Measurements from ENCODE around the gene RBM28.
"Not testable (repeated sequence)": the region's sequence is repeated elsewhere in the genome, so short reads cannot be mapped to it uniquely, and the experiment has no call there.

The RBM28 gene

DNA sequence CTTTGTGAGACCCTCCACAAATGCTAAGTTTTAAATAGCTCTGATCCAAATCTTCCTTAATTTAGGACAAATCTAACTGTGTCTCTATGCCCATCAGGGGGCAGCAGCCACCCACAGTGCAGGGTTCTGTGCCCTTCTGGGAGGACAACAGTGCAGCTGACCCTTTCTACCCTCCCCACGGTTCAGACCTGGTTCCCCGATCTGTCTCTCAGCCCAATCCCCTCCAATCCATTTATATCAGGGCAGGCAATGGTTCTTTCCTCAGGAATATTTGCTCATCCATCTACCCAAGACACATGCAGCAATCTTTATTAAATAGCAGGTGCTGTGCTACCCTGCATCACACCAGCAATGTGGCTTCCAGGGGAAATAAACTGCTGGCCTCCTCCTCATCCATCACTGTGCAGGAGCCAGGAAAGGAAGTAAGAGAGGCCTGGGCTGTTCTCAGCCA is 4.0 kb upstream of the RBM28 start:
- peak; percentile 17 to 60 for DNase-seq

DNA sequence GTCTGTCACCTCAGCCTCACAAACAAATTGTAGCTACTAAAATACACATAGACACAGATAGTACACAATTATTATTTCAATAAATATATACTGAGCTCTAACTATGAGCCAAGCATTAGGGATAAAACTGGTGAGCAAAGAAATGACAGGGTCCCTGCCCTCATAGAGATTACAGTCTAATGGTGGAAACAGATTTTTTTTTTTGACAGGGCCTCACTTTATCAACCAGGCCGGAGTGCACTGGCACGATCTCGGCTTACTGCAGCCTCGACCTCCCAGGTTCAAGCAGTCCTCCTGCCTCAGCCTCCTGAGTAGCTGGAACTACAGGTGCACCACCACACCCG is 695 bp upstream of the RBM28 start:
- no peak for DNase-seq

DNA sequence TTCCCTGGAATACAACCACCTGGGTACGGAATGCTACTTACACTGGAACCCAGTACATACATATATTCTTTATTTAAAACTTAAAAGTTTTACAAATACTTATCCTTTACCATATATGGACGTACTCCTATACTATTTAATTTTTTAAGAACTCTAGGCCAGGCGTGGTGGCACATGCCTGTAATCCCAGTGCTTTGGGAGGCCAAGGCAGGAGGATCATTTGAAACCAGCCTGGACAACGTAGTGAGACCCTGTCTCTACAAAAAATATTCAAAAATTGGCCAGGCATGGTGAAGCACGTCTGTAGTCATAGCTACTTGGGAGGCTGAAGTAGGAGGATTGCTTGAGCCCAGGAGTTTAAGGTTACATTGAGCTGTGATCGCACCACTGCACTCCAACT is 2.0 kb downstream of the RBM28 start:
- no peak for DNase-seq

DNA sequence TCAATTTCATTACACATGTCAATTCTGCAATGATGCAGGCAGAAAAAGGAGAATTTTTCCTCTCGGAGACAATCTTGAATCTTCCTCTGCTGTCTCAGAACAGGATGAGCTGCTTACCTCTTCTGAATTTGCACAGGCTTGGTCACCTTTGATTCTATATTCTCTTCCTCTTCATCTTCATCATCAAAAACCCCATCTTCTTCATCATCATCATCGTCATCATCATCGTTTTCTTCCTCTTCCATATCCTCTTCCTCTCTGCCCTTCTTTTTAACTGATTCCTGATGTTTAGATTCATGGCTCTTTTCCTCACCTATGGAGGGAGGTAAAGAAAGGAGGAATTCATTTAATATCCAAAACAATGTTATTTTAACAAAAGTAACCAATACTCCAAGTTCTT is 8.0 kb downstream of the RBM28 start:
- no peak for DNase-seq

- DNase-seq: no peak
Observed at GRCh38 chr7:128324368-128324680, 19.4 kb downstream of the RBM28 start.

DNA sequence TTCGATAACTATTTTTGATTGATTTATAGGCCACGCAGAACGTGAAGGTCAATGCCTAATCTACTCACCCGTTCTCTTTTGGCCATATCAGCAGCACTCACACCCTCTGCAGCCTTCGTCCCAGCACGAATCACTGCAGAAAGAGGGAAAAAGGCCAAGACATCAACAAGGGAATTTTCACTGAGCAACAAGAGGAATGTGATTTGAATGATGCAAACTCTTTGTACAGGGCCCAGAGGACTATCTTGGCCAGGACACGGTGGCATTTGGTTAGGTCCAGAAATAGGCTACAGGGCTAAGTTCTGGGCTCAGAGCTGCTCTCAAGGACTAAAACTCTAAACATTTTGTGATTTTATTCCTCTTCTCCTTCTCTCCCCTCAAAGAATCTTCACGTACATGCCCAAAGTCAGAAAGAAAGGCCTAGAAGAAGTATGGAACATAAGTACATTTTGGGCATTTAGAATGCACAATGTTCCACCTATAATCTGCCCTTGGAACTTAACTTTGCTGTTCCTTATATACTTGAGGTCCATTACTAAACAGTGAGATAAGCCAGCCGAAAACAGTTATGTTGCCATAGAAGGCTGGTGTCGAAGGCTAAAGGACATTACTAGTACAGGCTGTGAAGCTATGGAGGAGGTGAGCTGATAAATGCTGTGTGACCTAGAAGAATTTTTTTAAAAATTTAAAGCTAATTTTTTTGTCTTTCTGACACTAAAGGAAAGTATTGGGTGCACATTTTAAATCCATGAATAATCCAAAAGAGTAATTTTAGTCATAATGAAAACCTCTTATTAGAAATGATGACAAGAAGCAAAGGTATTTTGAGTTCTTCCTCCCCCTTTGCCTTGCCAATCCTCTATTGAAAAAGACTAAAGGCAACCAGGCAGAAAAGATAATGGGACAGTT is 20.0 kb downstream of the RBM28 start:
- no peak for DNase-seq

DNA sequence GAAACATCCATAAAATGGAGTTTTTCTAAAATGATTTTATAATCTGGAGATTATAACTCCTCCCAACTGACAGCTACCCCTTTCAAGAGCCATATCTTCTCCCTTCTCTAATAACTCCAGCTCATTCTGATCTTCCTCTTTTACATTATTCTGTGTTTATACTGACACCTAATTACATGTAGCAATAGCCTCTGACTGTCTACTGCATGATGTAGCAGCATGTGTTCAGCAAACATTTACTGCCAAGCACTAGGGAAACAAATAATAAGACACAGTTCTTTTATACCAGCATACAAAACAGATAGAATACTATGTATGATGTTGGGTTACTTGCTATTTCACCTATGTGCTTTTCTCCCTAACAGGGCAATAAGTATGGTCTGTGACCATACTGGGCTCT is 20.7 kb downstream of the RBM28 start:
- DNase-seq: no peak

GRCh38 chr7:128322040-128322643 is 21.6 kb downstream of the RBM28 start:
- DNase-seq: peak; percentile 12 to 58

DNA sequence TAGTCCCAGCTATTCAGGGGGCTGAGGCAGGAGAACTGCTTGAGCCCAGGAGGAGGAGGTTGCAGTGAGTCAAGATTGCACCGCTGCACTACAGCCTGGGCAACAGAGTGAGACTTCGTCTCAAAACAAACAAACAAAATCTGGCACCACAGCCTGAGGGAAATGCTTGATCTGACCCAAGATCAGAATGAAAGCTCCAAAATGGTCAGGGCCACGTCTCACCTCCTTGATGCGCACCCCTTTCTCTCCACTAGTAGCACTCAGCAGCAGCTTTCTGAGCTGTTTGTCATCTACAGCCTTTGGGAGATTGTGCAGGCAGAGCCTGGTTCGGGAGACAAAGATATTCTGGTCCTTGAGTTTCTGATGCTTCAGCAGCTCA is 22.7 kb downstream of the RBM28 start:
- DNase-seq: no peak

- no peak for DNase-seq
Observed at GRCh38 chr7:128318691-128319090, 25.0 kb downstream of the RBM28 start.

DNA sequence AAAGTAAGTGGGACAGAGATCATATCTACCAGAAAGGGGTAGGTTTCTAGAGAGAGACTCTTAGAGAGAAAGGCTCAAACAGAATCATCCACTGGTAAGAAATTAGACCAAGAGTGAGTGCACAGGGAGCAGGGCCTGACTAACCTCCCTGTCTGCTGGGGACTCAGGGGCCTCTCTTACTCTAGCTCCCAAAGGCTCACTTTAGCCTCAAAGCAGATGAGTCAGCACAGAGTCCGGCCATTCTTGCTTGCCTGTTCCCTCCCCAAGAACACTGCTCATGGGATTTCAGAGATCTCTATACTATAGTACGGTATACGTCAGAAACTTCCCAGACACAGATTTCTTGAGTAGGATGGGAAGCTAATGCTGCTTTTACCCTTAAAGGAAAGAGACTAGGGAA is 32.7 kb downstream of the RBM28 start:
- DNase-seq: no peak

GRCh38 chr7:128310499-128310898 is 33.2 kb downstream of the RBM28 start:
- DNase-seq: no peak

GRCh38 chr7:128309976-128310375 is 33.7 kb downstream of the RBM28 start:
- DNase-seq: no peak

- DNase-seq: no peak
Observed at GRCh38 chr7:128309124-128309523, 34.6 kb downstream of the RBM28 start.

DNA sequence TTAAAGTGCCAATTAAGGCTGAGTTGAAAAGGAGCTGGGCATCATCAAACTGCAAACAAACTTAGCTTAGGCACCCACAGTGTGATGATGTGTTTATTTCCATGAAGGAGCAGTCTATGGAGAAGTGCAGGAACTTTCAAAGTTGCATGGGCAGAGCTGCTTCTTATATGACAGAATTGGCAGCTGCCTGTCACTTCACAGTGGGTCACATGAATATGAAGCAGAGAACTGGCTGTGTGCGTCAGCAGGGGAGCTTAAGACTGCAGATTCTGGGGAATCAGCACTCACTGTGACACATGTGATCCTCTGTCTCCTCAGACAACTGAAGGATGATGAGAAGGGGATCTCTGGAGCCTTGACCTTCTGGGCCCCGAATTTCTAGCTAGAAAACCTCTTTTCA is 36.6 kb downstream of the RBM28 start:
- DNase-seq: no peak

DNA sequence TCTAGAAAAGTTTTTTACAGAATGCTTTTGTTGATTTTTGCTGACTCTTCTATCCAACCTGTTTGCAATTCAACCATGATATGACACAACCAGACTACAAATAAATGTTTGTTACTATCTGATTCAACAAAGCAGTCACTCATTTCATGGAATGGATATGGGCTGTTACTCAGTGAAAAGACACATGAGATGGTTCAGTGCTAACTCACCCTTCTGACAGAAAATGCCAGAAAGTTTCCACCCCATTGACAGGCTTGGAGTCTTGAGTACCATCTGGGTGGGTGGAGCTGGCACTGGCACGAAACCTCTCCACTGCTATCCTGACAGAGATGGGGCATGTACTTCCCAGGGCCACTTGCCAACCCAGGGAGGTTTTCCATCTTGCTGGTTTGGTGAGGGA is 39.5 kb downstream of the RBM28 start:
- no peak for DNase-seq

- no peak for DNase-seq
Observed at GRCh38 chr7:128303643-128304042, 40.1 kb downstream of the RBM28 start.

DNA sequence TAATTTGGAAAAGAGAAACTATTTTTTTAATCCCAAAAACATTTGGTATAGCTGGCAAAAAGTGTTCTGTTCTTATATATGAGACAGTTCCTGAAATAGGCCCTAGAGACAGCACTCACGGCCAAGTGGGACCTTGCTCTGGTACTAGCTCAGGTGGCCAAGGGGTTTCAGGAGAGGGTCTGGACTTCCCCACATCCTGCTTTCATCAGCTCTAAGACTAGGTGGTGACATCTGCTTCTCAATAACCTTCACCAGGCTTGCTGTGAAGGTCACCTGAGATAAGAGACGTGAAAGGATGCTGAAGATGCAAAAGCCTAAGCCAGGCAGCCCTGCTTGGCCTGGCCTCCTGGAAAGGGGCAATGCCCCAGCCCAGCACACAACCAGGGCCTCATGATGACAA is 40.6 kb downstream of the RBM28 start:
- no peak for DNase-seq

GRCh38 chr7:128302139-128302538 is 41.6 kb downstream of the RBM28 start:
- no peak for DNase-seq

DNA sequence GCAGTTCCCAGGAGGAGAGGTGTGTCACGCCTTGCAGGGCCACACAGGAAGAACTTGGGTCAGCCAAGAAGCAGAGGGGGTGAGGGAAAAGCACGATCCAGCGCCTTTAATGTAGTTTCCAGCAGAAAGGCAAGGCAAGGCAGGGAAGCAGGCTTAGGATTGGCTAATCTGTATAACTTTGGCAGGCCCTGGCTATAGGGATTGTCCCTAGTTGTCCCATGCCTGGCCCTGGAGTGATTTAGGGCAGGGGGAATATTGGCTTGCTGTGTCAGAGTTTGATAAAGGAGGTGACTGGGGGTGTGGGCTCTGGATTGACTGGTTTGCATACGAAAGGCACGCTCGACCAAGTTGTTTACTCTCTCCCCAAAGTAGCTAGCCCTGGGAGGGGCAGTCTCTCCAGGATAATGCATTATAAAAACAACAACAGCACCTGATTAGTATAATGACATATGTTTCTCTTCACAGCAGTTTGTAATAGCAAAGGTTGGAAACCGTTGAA is 44.5 kb downstream of the RBM28 start:
- DNase-seq: peak; percentile 81 to 84

DNA sequence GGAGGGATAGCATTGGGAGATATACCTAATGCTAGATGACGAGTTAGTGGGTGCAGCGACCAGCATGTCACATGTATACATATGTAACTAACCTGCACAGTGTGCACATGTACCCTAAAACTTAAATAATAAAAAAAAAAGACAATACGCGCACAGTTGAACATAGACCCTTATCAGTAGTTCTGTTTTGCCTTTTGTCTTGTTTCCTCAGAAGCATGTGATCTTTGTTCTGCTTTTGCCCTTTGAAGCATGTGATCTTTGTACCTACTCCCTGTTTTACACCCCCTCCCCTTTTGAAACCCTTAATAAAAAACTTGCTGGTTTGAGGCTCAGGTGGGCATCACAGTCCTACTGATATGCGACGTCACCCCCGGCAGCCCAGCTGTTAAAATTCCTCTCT is 45.7 kb downstream of the RBM28 start:
- DNase-seq: not testable (repeated sequence)

- DNase-seq: no peak
Observed at GRCh38 chr7:128287556-128287955, 56.2 kb downstream of the RBM28 start.

DNA sequence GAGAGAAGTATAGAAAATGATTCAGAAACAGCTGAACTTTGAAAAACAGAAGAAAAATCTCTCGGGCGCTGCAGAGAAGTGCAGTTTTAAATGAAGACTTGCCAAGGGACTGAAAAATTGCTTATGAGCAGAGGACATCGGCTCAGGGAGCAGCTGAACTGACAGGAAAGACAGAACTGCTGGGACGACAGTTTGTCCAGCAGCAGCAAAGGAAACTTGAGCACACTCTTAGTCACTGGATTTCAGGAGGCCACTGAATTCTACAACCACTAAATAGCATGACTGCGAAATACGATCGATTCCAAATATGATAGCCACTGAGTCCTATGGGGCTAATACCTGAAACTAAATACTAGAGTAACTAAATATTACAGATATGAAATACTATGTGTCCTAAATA is 59.6 kb downstream of the RBM28 start:
- no peak for DNase-seq

- no peak for DNase-seq
Observed at GRCh38 chr7:128281605-128282380, 61.9 kb downstream of the RBM28 start.
